Adrenal gland (tissue), 12 donors: Measurements from ENCODE around the gene TAF1B. TPM values are rescaled to one million over a fixed set of nuclear protein-coding genes. Genes with fewer than 3 reads are reported as not detected.

Experiments
- DNase-seq, 7 donors: peaks; one replicate each; pipeline ENCODE4 v3.0.0-alpha.2; 2019 to 2020
- H3K27ac ChIP-seq, 5 donors: fragments of 200-600 bp; sonication (generic) in 4 of 5; 1 replicate in 3 of 5; 2 replicates in 2 of 5; pipeline versions ENCODE4 v1.5.1 to v1.8.0; 2016 to 2020; ENCODE audit warnings: mild to moderate bottlenecking in 1 of 5
- H3K27me3 ChIP-seq: fragments of 200-600 bp; 2 replicates; pipeline ENCODE4 v1.8.0; 2021
- H3K36me3 ChIP-seq, 2 donors: fragments of 200-600 bp; replicated peaks in 1 of 2; 1 replicate in 1 of 2; 2 replicates in 1 of 2; pipeline versions ENCODE4 v1.5.1 to v1.8.0; 2018 to 2022
- H3K4me1 ChIP-seq, 2 donors: fragments of 200-600 bp; replicated peaks in 1 of 2; 1 replicate in 1 of 2; 2 replicates in 1 of 2; pipeline versions ENCODE4 v1.5.1 to v1.8.0; 2018 to 2021
- H3K4me3 ChIP-seq, 4 donors: fragments of 200-600 bp; sonication (generic) in 3 of 4; one replicate each; pipeline ENCODE4 v1.5.1; 2016 to 2018
- H3K9me3 ChIP-seq, 3 donors: fragments of 200-600 bp; sonication (generic) in 1 of 3; replicated peaks in 1 of 3; 1 replicate in 2 of 3; 2 replicates in 1 of 3; pipeline versions ENCODE4 v1.5.1 to v1.8.0; 2016 to 2021
- POLR2A ChIP-seq, 2 donors: fragments of 450-650 bp; IDR thresholded peaks; one replicate each; pipeline ENCODE4 v1.6.1; 2017; ENCODE audit warnings: antibody characterized with exemption in 2 of 2, mild to moderate bottlenecking in 2 of 2, moderate library complexity in 1 of 2
- WGBS, 4 donors: extraction: QIAGEN DNeasy Blood & Tissue Kit in 2 of 4; methylation state at CpG; one replicate each; pipeline versions ENCODE4 v1.1.5 to v1.1.7; 2013 to 2017; 5-methylcytosine and 5-hydroxymethylcytosine counted together
- intact Hi-C, 2 donors: fragments of 100-400 bp; cut with DNase I; formaldehyde crosslinking; loops; one replicate each; pipeline versions ENCODE4 v1.14.1 to v1.15.0; 2022 to 2023
- polyA plus RNA-seq, 3 donors: library from polyadenylated mRNA; stranded (reverse); fragments of 200-250 nt in 2 of 3; fragments of 350-450 nt in 1 of 3; fragmentation: Illumina TruSeq in 1 of 3; extraction: RNeasy Lipid Tissue Mini Kit (QIAGEN cat#74804) in 1 of 3; gene quantifications; one replicate each; pipeline ENCODE4 v1.2.3, GENCODE V29; 2013 to 2014
- total RNA-seq, 9 donors: library from RNA; depleted of rRNA in 4 of 9; stranded (reverse); fragments of >200 nt in 4 of 9; fragments of 120-200 nt in 1 of 9; fragmentation: NEBNext Ultra II Directional in 1 of 9; extraction: Animal tissue kit (Norgen Biotek cat#: 25700) in 1 of 9; gene quantifications; one replicate each; pipeline versions ENCODE4 v1.1.0 to v1.2.4, GENCODE V29; 2013 to 2023
- TF ChIP-seq, protein P1 (sequence below), 6 experiments: fragments of 450-650 bp in 4 of 6; fragments of 200-600 bp in 2 of 6; sonication (generic) in 1 of 6; IDR thresholded peaks; 1 replicate in 5 of 6; 2 replicates in 1 of 6; pipeline versions ENCODE4 v1.5.1 to v1.8.0; 2016 to 2021; ENCODE audit warnings: antibody characterized with exemption in 6 of 6, mild to moderate bottlenecking in 2 of 6, moderate library complexity in 1 of 6
- donor health status: healthy with polysubstance abuse.
- donor health status: Bipolar disorder and iron deficiency.
- donor health status: DM: yes; HTN: yes; CAD: no.
- donor health status: DM: no; HTN: no; CAD: no.
- donor health status: DM: no; HTN: no; CAD: no.
- donor health status: DM: yes; HTN: yes; CAD: no.

Gene TAF1B
- total and polyA plus RNA-seq, 12 donors = 3.1 to 21.6 (median 14.9) TPM

DNA sequence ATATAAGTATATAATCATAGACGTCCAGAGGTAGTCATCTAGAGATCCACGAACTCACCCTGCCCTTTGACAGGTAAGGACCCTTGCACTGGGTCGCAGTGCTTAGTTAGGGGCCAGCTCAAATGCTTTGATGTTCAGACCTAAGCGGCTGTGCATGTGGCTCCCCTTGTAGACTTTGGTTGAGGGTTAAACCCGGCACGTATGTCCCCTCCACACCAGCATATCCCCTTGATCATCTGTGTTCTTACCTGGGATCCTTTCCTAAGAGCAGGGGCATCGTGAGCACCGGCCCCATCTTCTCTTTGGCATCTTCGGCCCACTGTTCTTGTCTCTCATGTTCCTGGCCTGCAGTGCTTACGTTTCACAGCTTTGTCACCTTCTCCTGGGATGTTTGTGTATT is 139.6 kb downstream of the TAF1B start:
- TF ChIP-seq, protein P1, sequence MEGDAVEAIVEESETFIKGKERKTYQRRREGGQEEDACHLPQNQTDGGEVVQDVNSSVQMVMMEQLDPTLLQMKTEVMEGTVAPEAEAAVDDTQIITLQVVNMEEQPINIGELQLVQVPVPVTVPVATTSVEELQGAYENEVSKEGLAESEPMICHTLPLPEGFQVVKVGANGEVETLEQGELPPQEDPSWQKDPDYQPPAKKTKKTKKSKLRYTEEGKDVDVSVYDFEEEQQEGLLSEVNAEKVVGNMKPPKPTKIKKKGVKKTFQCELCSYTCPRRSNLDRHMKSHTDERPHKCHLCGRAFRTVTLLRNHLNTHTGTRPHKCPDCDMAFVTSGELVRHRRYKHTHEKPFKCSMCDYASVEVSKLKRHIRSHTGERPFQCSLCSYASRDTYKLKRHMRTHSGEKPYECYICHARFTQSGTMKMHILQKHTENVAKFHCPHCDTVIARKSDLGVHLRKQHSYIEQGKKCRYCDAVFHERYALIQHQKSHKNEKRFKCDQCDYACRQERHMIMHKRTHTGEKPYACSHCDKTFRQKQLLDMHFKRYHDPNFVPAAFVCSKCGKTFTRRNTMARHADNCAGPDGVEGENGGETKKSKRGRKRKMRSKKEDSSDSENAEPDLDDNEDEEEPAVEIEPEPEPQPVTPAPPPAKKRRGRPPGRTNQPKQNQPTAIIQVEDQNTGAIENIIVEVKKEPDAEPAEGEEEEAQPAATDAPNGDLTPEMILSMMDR (IDR thresholded peaks at IDR 0.05) = no peak
- TF ChIP-seq POLR2A (IDR thresholded peaks at IDR 0.05) = no peak
- Histone ChIP-seq H3K27me3 (no peaks in the 10 kb centered on the region), H3K36me3 (no peaks in the 10 kb centered on the region), H3K27ac (no peak overlapping the region), H3K4me1 (peaks cover 0 to 19% of the 10 kb centered on the region in 2 donors), H3K9me3 (no peaks in the 10 kb centered on the region), H3K4me3 (no peak overlapping the region)
- DNase-seq = no peak
- intact Hi-C loops = loop anchor here (2.0 to 5.0 kb wide), 2 partner anchors 64 to 66 kb away; no protein-coding TSS in a partner anchor
- 89 to 93% (median 90%) methylated on average over 10 of the region's 10 CpGs for WGBS, 4 donors

DNA sequence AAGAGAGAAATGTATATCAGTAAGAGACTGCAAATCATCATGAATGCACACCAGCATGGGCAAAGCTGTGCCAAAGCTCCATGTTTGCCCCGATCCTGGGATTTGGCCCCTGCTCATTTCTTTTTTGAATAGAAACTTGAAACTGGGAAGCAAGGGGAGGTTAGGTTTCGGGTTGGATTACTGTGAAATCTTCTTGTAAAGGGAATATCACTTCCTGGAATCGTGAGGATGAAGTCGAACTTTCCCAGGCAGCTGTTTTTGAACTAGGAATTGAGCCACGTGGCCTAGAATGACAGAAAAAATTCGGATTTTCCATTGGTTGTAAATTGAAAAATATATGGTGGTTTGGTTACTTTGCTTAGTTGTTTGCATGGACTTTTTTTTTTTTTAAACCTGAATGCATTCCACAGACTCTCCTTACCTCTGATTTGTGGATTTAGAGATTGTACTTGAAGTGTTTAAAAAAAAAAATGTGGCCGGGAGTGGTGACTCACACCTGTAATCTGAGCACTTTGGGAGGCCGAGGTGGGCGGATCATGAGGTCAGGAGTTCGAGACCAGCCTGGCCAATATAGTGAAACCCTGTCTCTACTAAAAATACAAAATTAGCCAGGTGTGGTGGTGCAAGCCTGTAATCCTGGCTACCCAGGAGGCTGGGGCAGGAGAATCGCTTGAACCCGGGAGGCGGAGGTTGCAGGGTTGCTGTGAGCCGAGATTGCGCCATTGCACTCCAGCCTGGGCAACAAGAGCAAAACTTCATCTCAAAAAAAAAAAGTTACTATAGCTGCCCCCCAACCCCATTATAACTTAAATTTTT is 140.3 kb downstream of the TAF1B start:
- intact Hi-C loops = loop anchor here (2.0 to 5.0 kb wide), 2 partner anchors 64 to 65 kb away; no protein-coding TSS in a partner anchor
- DNase-seq = no peak
- TF ChIP-seq, protein P1 (IDR thresholded peaks at IDR 0.05) = no peak
- TF ChIP-seq POLR2A (IDR thresholded peaks at IDR 0.05) = no peak
- Histone ChIP-seq H3K27me3 (no peaks in the 10 kb centered on the region), H3K36me3 (no peaks in the 10 kb centered on the region), H3K9me3 (no peaks in the 10 kb centered on the region), H3K27ac (peak overlapping the region in 1 of 5 donors; percentile 75), H3K4me3 (peak overlapping the region in 1 of 4 donors; percentile 26), H3K4me1 (peaks cover 0 to 19% of the 10 kb centered on the region in 2 donors)
- WGBS, 4 donors = 49 to 68% (median 59%) methylated on average over 15 of the region's 15 CpGs

Other genes starting within 250 kb of the TAF1B start
- 100 to 1,000 TPM; 157 to 296 (median 250) TPM for gene YWHAQ, start 212.5 kb upstream of the TAF1B start, total RNA-seq
- gene YWHAQ, start 212.5 kb upstream of the TAF1B start, polyA plus RNA-seq = 100 to 1,000 TPM in 1 of 3 donors, 10 to 100 TPM in 2; 74.1 to 477 (median 87.7) TPM
- gene GRHL1, start 108.2 kb downstream of the TAF1B start, total RNA-seq = 1 to 10 TPM in 5 of 9 donors, under 1 TPM in 3, not detected in 1; 0.57 to 2.6 (median 1.3) TPM
- gene GRHL1, start 108.2 kb downstream of the TAF1B start, polyA plus RNA-seq = 1 to 10 TPM in 2 of 3 donors, under 1 TPM in 1; 0.98 to 1.2 (median 1.1) TPM
- gene KLF11, start 200.1 kb downstream of the TAF1B start, total RNA-seq = 10 to 100 TPM; 13.1 to 75.7 (median 26.9) TPM
- 10 to 100 TPM in 1 of 3 donors, 1 to 10 TPM in 2; 6.8 to 21.5 (median 8.5) TPM for gene KLF11, start 200.1 kb downstream of the TAF1B start, polyA plus RNA-seq
- 1 to 10 TPM in 6 of 9 donors, under 1 TPM in 3; 0.18 to 3.6 (median 1.4) TPM for gene CYS1, start 236.9 kb downstream of the TAF1B start, total RNA-seq
- gene CYS1, start 236.9 kb downstream of the TAF1B start, polyA plus RNA-seq = 1 to 10 TPM in 1 of 3 donors, under 1 TPM in 2; 0.05 to 1.1 (median 0.48) TPM